ENCODE results near the gene TMEFF1. TPM values are rescaled to one million over a fixed set of nuclear protein-coding genes. Genes with fewer than 3 reads are reported as not detected.

Gene TMEFF1
- total RNA-seq, 1 donor from 2014 or later: 103 TPM

GRCh38 chr9:100445903-100446549 is 26.9 kb upstream of the TMEFF1 start:
- TF ChIP-seq CTCF (IDR thresholded peaks at IDR 0.05): no peak
- TF ChIP-seq EZH2 (IDR thresholded peaks at IDR 0.05): no peak
- no peak for TF ChIP-seq EZH2phosphoT487 (IDR thresholded peaks at IDR 0.05)
- no peak for DNase-seq (ENCODE audit: low spot score)
- Histone ChIP-seq H3K9ac (no peak overlapping the region), H2AFZ (replicated peaks) (no peak overlapping the region), H3K4me1 (peaks cover 16% of the 10 kb centered on the region), H3K4me2 (peak overlapping the region; percentile 1), H3K27me3 (no peaks in the 10 kb centered on the region), H3K4me3 (no peak overlapping the region), H3K27ac (no peak overlapping the region), H3F3A (ENCODE audit: low read depth) (peaks cover 24% of the 10 kb centered on the region), H3K36me3 (peaks cover 8% of the 10 kb centered on the region), H4K20me1 (ENCODE audit: low read depth) (peaks cover 50% of the 10 kb centered on the region), H3K79me2 (ENCODE audit: low read depth) (peaks cover 58% of the 10 kb centered on the region), H3K9me3 (ENCODE audit: low read depth) (no peaks in the 10 kb centered on the region)
- Mint-ChIP-seq H3K9me3 (no peaks in the 10 kb centered on the region), H3K27ac (no peak overlapping the region), H3K27me3 (ENCODE audit: insufficient read depth, low read depth) (no peaks in the 10 kb centered on the region), H3K4me1 (peaks cover 3% of the 10 kb centered on the region), H3K36me3 (peaks cover 28% of the 10 kb centered on the region), H3K4me3 (no peak overlapping the region)

GRCh38 chr9:100447041-100447440 is 25.9 kb upstream of the TMEFF1 start:
- H3K4me1 Mint-ChIP-seq: peaks cover 3% of the 10 kb centered on the region
- H3K27me3 ChIP-seq: no peaks in the 10 kb centered on the region
- H3K9me3 Mint-ChIP-seq: peaks cover 3% of the 10 kb centered on the region
- peaks cover 37% of the 10 kb centered on the region for H3K36me3 Mint-ChIP-seq
- H2AFZ ChIP-seq (replicated peaks): no peak overlapping the region
- H3K79me2 ChIP-seq (ENCODE audit: low read depth): peaks cover 48% of the 10 kb centered on the region
- no peaks in the 10 kb centered on the region for H3K9me3 ChIP-seq (ENCODE audit: low read depth)
- peaks cover 8% of the 10 kb centered on the region for H3K36me3 ChIP-seq
- DNase-seq (ENCODE audit: low spot score): peak; percentile 18
- no peak overlapping the region for H3K27ac ChIP-seq
- peak overlapping the region; percentile 8 for H3K4me3 ChIP-seq
- H3K27ac Mint-ChIP-seq: no peak overlapping the region
- H3K27me3 Mint-ChIP-seq (ENCODE audit: insufficient read depth, low read depth): no peaks in the 10 kb centered on the region
- no peak overlapping the region for H3K4me3 Mint-ChIP-seq
- H3K4me2 ChIP-seq: peak overlapping the region; percentile 1
- TF ChIP-seq CTCF (IDR thresholded peaks at IDR 0.05): no peak
- peak; percentile 71 for TF ChIP-seq EZH2phosphoT487 (IDR thresholded peaks at IDR 0.05)
- TF ChIP-seq EZH2 (IDR thresholded peaks at IDR 0.05): no peak
- H3K4me1 ChIP-seq: peaks cover 16% of the 10 kb centered on the region
- peaks cover 50% of the 10 kb centered on the region for H4K20me1 ChIP-seq (ENCODE audit: low read depth)
- H3K9ac ChIP-seq: no peak overlapping the region
- H3F3A ChIP-seq (ENCODE audit: low read depth): peaks cover 24% of the 10 kb centered on the region

- Histone ChIP-seq H3K9ac (no peak overlapping the region), H2AFZ (replicated peaks) (no peak overlapping the region), H3K36me3 (peaks cover 14% of the 10 kb centered on the region), H3K27ac (no peak overlapping the region), H3K27me3 (no peaks in the 10 kb centered on the region), H3K79me2 (ENCODE audit: low read depth) (peaks cover 39% of the 10 kb centered on the region), H3K4me3 (no peak overlapping the region), H3K4me2 (no peak overlapping the region), H3F3A (ENCODE audit: low read depth) (peaks cover 24% of the 10 kb centered on the region), H4K20me1 (ENCODE audit: low read depth) (peaks cover 50% of the 10 kb centered on the region), H3K9me3 (ENCODE audit: low read depth) (no peaks in the 10 kb centered on the region), H3K4me1 (peaks cover 16% of the 10 kb centered on the region)
- Mint-ChIP-seq H3K4me3 (no peak overlapping the region), H3K27me3 (ENCODE audit: insufficient read depth, low read depth) (no peaks in the 10 kb centered on the region), H3K27ac (no peak overlapping the region), H3K36me3 (peaks cover 44% of the 10 kb centered on the region), H3K4me1 (peaks cover 3% of the 10 kb centered on the region), H3K9me3 (peaks cover 9% of the 10 kb centered on the region)
- no peak for DNase-seq (ENCODE audit: low spot score)
- TF ChIP-seq EZH2phosphoT487 (IDR thresholded peaks at IDR 0.05) (no peak), EZH2 (IDR thresholded peaks at IDR 0.05) (no peak), CTCF (IDR thresholded peaks at IDR 0.05) (no peak)
Measured at GRCh38 chr9:100448266-100448665, 24.7 kb upstream of the TMEFF1 start.
